COLO668 (cell line): ENCODE data around the gene EIF3F.

Source experiments
- DNase-seq: peaks from one replicate; lab custom pipeline; 2025; ENCODE audit not compliant: unreplicated experiment; lab: John Stamatoyannopoulos, UW

The EIF3F gene

GRCh38 chr11:8036986-8037385 lies 49.8 kb downstream of the EIF3F start:
- no peak for DNase-seq

GRCh38 chr11:8038393-8038792 lies 51.3 kb downstream of the EIF3F start:
- DNase-seq, result no peak

GRCh38 chr11:8038811-8039529 lies 51.8 kb downstream of the EIF3F start:
- no peak for DNase-seq

GRCh38 chr11:8039530-8040260 lies 52.6 kb downstream of the EIF3F start:
- no peak for DNase-seq

- no peak for DNase-seq
Measured at GRCh38 chr11:8040261-8040920, 53.3 kb downstream of the EIF3F start.

GRCh38 chr11:8040921-8041285 lies 53.8 kb downstream of the EIF3F start:
- DNase-seq, result no peak

GRCh38 chr11:8041576-8041975 lies 54.4 kb downstream of the EIF3F start:
- DNase-seq, result no peak

GRCh38 chr11:8043756-8044155 lies 56.6 kb downstream of the EIF3F start:
- no peak for DNase-seq

- no peak for DNase-seq
Measured at GRCh38 chr11:8045839-8046238, 58.7 kb downstream of the EIF3F start.

- no peak for DNase-seq
Measured at GRCh38 chr11:8047382-8047781, 60.2 kb downstream of the EIF3F start.

- no peak for DNase-seq
Measured at GRCh38 chr11:8049084-8049483, 61.9 kb downstream of the EIF3F start.
